ENCODE results near the gene PPA2.

GRCh38 chr4:105466580-105466979 lies 7.3 kb downstream of the PPA2 start:
- no peak for TF ChIP-seq POLR2A (IDR thresholded peaks at IDR 0.05)
- TF ChIP-seq CTCF (IDR thresholded peaks at IDR 0.05 in 4 of 5, conservative IDR thresholded peaks at IDR 0.05 in 1 of 5) = no peak
